ENCODE measurements around the gene SF3A2.

The SF3A2 gene

GRCh38 chr19:2270157-2270422 lies 33.5 kb downstream of the SF3A2 start:
- H3K4me1 ChIP-seq (ENCODE audit: insufficient read depth, low read length, severe bottlenecking): peaks cover 61% of the 10 kb centered on the region
- H3K4me2 ChIP-seq (ENCODE audit: low read length): peak overlapping the region; percentile 92
- H4K20me1 ChIP-seq (ENCODE audit: insufficient read depth, low read length): 0 out of 2 replicates have a peak, but pooled peaks cover 2% of the 10 kb centered on the region
- no peaks in the 10 kb centered on the region for H3K9me2 ChIP-seq (ENCODE audit: low read depth, low read length)
- TF ChIP-seq CTCF (IDR thresholded peaks at IDR 0.05; ENCODE audit: low read length): no peak
- no peak for TF ChIP-seq EZH2 (IDR thresholded peaks at IDR 0.05; ENCODE audit: borderline replicate concordance, low read length)
- peak overlapping the region; percentile 90 for H3K9ac ChIP-seq (ENCODE audit: low read length)
- peaks cover 29% of the 10 kb centered on the region for H3K79me2 ChIP-seq (ENCODE audit: insufficient read depth, low read length)
- no peaks in the 10 kb centered on the region for H3K9me3 ChIP-seq (ENCODE audit: low read length)
- no peak overlapping the region for H2AFZ ChIP-seq (ENCODE audit: low read length)
- peaks cover 7% of the 10 kb centered on the region; the same call in 1 of the 2 replicates for H3F3A ChIP-seq (ENCODE audit: insufficient read depth, low read length)
- H3K4me3 ChIP-seq (ENCODE audit: low read depth, low read length, poor library complexity, severe bottlenecking): peak overlapping the region; percentile 78
- H3K27me3 ChIP-seq (ENCODE audit: insufficient read depth, low read length): no peaks in the 10 kb centered on the region
- peaks cover 44% of the 10 kb centered on the region for H3K36me3 ChIP-seq (ENCODE audit: insufficient read depth, low read length)
- peak overlapping the region; percentile 80 for H3K27ac ChIP-seq (ENCODE audit: low read depth, low read length, poor library complexity, severe bottlenecking)

GRCh38 chr19:2270423-2271233 lies 34.0 kb downstream of the SF3A2 start:
- H3F3A ChIP-seq (ENCODE audit: insufficient read depth, low read length): peaks cover 7% of the 10 kb centered on the region; the same call in 1 of the 2 replicates
- TF ChIP-seq EZH2 (IDR thresholded peaks at IDR 0.05; ENCODE audit: borderline replicate concordance, low read length): no peak
- no peak for TF ChIP-seq CTCF (IDR thresholded peaks at IDR 0.05; ENCODE audit: low read length)
- peak overlapping the region; percentile 90 for H3K9ac ChIP-seq (ENCODE audit: low read length)
- no peak overlapping the region for H2AFZ ChIP-seq (ENCODE audit: low read length)
- peaks cover 49% of the 10 kb centered on the region for H3K36me3 ChIP-seq (ENCODE audit: insufficient read depth, low read length)
- peaks cover 29% of the 10 kb centered on the region for H3K79me2 ChIP-seq (ENCODE audit: insufficient read depth, low read length)
- peaks cover 61% of the 10 kb centered on the region for H3K4me1 ChIP-seq (ENCODE audit: insufficient read depth, low read length, severe bottlenecking)
- no peaks in the 10 kb centered on the region for H3K9me3 ChIP-seq (ENCODE audit: low read length)
- no peaks in the 10 kb centered on the region for H3K9me2 ChIP-seq (ENCODE audit: low read depth, low read length)
- 0 out of 2 replicates have a peak, but pooled peaks cover 2% of the 10 kb centered on the region for H4K20me1 ChIP-seq (ENCODE audit: insufficient read depth, low read length)
- peak overlapping the region; percentile 80 for H3K27ac ChIP-seq (ENCODE audit: low read depth, low read length, poor library complexity, severe bottlenecking)
- no peaks in the 10 kb centered on the region for H3K27me3 ChIP-seq (ENCODE audit: insufficient read depth, low read length)
- H3K4me2 ChIP-seq (ENCODE audit: low read length): peak overlapping the region; percentile 92
- H3K4me3 ChIP-seq (ENCODE audit: low read depth, low read length, poor library complexity, severe bottlenecking): peak overlapping the region; percentile 78

DNA sequence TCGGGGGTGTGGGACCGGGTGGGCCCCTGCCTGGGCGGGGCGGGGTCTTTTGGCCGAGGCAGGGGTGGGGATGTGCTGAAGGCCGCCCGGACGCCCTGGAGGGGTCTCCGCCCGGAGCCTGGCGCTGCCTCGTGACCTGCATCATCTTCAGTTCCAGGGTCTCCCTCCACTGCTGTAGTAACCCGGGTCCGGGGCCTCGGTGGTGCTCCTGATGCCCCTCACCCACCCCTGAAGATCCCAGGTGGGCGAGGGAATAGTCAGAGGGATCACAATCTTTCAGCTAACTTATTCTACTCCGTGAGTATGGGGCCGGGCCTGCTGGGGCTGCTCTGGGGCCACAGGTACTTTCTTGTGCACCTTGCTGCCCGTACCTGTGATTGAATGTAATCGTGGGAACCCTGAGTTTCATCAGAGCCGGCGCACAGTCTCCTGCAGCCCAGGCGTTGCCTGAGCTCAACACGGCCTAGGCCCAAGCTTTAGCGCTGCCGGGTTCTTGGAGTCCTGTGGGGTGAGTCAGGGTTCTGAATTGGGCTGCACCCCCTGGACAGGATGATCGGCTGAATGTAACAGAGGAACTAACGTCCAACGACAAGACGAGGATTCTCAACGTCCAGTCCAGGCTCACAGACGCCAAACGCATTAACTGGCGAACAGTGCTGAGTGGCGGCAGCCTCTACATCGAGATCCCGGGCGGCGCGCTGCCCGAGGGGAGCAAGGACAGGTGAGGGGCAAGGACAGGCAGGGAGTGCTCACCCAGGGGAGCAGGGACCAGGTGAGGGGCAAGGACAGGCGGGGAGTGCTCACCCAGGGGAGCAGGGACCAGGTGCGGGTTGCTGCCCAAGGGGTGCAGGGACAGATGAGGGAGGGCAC lies 34.8 kb downstream of the SF3A2 start:
- peaks cover 55% of the 10 kb centered on the region for H3K36me3 ChIP-seq (ENCODE audit: insufficient read depth, low read length)
- TF ChIP-seq CTCF (IDR thresholded peaks at IDR 0.05; ENCODE audit: low read length): no peak
- TF ChIP-seq EZH2 (IDR thresholded peaks at IDR 0.05; ENCODE audit: borderline replicate concordance, low read length): no peak
- peaks cover 29% of the 10 kb centered on the region for H3K79me2 ChIP-seq (ENCODE audit: insufficient read depth, low read length)
- H3K9me2 ChIP-seq (ENCODE audit: low read depth, low read length): no peaks in the 10 kb centered on the region
- H3K9ac ChIP-seq (ENCODE audit: low read length): peak overlapping the region; percentile 90
- no peak overlapping the region for H2AFZ ChIP-seq (ENCODE audit: low read length)
- H3K4me1 ChIP-seq (ENCODE audit: insufficient read depth, low read length, severe bottlenecking): peaks cover 56% of the 10 kb centered on the region
- peak overlapping the region; percentile 92 for H3K4me2 ChIP-seq (ENCODE audit: low read length)
- no peaks in the 10 kb centered on the region for H3K27me3 ChIP-seq (ENCODE audit: insufficient read depth, low read length)
- H3F3A ChIP-seq (ENCODE audit: insufficient read depth, low read length): peaks cover 7% of the 10 kb centered on the region; the same call in 1 of the 2 replicates
- H4K20me1 ChIP-seq (ENCODE audit: insufficient read depth, low read length): 0 out of 2 replicates have a peak, but pooled peaks cover 2% of the 10 kb centered on the region
- H3K9me3 ChIP-seq (ENCODE audit: low read length): no peaks in the 10 kb centered on the region
- H3K27ac ChIP-seq (ENCODE audit: low read depth, low read length, poor library complexity, severe bottlenecking): peak overlapping the region; percentile 80
- peak overlapping the region; percentile 78 for H3K4me3 ChIP-seq (ENCODE audit: low read depth, low read length, poor library complexity, severe bottlenecking)
